EH (cell line): ENCODE results near the gene ENDOV.
"Not testable (repeated sequence)": the region's sequence is repeated elsewhere in the genome, so short reads cannot be mapped to it uniquely, and the experiment has no call there.

Experiments
- DNase-seq: peaks from one replicate; pipeline ENCODE4 v3.0.0-alpha.2; 2015; ENCODE audit warnings: low read depth

The ENDOV gene

GRCh38 chr17:80388601-80389000, 26.4 kb upstream of the ENDOV start:
- no peak for DNase-seq

DNA sequence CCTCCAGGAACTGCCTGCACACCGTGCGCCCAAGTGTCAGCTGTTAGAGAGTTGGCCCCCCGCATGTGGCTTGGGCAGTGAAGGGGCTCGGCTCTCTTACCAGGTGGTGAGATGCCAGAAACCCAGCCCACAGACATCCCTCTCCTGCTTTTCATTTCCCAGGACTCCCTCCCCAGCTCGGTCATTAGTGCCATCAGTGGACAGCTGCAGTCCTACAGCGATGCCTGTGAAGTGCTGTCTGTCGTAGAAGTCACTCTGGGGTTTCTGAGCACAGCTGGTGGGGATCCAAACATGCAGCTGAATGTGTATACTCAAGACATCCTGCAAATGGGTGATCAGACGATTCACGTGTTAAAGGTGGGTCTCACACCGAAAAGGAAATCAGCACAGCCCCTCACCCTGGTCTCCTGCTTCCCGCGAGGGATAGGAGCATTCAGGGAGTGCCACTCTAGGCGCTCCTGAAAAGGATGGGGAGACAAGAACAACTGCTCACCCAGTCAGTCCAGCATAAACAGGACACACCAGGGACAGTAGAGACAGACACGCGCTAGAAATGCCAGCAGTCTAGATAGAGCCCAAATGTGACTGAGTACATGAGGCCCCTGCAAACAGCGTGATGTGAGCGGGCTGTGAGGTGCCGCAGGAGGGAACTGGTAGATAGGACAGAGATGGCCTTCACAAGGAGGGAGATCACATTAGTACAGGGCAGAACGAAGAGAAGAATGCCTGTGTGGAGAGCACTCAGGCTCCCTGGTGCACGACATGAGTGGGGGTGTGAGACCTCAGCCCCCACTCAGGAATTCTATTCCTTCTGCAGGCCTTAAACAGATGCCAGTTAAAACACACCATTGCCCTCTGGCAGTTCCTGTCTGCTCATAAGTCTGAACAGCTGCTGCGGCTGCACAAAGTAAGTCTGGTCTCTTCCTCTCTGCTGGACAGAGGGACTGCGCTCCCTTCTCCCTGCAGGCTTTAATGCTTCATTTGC, 25.7 kb upstream of the ENDOV start:
- peak; percentile 75 for DNase-seq

DNA sequence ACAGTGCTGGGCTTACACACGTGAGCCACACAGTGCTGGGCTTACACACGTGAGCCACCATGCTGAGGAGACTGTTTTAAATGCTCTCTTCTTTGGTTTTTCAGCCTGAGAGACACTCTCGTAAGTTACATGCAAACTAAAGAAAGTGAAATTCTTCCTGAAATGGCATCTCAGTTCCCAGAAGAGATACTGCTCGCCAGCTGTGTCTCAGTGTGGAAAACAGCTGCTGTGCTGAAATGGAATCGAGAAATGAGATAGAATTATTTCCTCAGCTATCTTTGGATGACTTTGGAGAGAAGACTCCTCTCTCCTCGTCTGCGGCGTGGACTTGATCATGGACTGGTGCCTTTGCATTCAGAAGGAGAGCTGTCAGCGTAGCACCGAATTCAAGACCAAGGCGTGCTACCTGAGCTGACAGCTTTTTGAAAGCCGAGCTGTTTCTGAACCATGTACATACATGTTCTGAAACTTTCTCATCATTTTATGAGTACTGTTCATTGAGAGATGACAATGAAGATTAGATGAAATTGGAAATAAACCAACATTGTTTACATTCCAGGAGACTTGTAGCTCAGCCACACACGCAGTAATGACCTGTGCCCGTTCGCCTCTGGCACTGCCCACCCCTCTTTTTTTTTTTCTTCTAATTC, 21.6 kb upstream of the ENDOV start:
- peak; percentile 45 for DNase-seq

GRCh38 chr17:80393961-80394360, 21.0 kb upstream of the ENDOV start:
- no peak for DNase-seq

GRCh38 chr17:80394629-80395216, 20.2 kb upstream of the ENDOV start:
- DNase-seq, result no peak

DNA sequence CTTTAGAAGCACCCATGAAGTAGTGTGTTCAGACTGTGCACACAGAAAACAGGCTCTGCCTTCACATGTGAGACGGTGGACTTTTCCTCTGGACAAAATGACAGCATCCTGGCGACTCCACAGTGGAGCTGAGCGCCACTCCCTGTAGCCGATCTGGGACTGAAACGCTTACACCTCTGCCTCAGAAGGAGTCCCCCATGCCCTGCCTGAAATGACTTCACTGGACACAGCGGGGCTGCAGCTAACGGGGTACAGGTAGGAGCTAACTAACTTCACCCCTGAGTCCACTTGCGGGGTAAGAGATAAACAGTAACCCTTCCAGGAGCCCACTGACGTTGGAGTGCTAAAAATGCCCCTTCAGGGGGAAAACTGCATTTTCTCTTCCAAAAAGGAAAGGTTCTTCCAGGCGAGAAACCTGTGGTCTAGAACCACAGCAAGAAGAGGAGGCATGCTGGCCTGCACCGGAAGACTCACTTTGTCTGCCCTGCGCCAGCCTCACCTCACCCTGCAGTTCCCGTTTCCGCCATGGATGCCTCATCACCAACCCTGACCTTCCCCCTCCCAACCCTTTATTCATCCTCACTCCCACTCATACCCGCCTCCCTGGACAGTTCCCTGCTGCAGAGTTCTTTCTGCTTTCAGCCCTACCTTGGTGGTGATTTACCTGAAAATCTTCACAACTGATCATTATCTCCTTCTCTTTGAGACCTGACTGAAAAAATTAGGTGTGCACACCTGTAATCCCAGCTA, 19.4 kb upstream of the ENDOV start:
- no peak for DNase-seq

DNA sequence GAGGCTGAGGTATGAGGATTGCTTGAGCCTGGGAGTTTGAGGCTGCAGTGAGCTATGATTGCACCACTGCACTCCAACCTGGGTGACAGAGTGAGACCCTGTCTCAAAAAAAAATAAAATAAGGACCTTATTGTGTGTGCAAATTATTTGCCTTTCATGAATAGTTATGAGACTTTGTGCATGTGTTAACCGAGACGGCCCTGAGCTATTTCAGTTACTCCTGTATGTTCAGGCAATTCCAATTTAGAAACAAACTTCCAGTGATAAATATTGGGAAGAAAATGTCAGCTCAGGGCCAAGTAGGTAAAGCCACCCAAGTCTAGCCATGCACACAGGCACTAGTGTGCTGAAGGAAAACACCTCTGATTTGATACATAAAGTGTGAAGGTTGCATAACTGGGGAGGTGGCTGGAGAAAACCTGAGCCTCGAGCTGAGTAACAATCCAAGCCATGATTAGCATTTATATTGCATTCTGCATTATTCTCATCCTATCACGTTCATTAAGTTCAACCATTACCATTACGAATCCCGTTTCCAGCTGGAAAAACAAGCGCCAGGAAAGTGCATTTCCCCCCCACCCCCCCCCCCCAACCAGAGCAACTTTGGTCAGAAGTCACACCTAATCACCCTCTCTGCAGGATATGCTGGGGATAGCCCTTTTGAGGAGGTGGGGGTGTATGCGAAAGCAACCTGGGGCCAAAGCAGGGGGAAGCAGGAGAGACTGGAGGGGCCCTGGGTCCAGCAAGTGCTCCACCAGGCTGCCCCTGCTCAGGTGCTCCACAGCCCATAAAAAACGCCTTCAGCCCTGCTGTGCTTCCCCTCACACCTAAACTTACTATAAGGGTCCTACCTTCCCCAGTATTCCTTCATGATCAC, 18.6 kb upstream of the ENDOV start:
- no peak for DNase-seq

- no peak for DNase-seq
These were observed 18.0 kb upstream of the ENDOV start for GRCh38 chr17:80397034-80397387.

DNA sequence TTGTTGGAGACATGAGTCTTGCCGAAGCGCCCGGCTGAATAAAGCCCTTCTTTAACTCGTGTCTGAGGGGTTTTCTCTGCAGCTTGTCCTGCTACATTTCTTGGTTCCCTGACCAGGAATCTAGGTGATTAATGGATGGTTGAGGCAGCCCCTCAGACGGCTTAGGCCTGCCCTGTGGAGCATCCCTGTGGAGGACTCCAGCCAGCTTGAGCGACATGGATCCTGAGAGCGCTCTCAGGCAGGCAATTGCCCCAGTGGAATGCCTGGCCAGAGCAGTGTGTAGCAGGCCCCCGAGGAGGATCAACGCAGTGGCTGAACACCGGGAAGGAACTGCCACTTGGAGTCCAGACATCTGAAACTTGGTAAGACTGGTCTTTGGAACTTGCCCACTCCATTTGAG, 17.3 kb upstream of the ENDOV start:
- no peak for DNase-seq

DNA sequence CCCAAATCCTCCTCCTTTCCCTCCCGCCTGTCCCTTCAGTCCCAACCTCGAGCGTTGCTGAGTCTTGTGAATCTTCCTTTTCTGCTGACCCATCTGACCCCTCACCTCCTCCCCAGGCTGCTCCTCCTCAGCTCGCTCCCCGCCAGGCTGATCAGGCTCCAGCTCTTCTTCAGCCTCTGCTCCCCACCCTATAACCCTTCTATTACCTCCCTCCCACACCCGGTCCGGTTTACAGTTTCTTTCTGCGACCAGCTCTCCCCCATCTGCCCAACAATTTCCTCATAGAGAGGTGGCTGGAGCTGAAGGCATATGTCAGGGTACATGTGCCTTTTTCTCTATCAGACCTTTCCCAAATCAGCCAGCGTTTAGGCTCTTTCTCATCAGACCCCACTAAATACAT, 13.9 kb upstream of the ENDOV start:
- DNase-seq, result not testable (repeated sequence)

DNA sequence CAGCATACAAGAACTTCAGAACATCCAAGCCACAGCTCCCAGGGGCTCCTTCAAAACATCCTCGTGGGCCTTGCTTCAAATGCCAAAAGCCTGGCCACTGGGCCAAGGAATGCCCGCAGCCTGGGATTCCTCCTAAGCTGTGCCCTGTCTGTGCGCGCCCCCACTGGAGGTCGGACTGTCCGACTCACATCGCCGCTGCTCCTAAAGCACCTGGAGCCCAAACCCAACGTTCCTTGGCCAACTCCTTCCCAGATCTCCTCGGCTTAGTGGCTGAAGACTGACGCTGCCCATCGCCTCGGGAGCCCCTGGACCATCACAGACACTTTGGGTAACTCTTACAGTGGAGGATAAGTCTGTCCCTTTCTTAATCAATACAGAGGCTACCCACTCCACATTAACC, 12.9 kb upstream of the ENDOV start:
- not testable (repeated sequence) for DNase-seq

DNA sequence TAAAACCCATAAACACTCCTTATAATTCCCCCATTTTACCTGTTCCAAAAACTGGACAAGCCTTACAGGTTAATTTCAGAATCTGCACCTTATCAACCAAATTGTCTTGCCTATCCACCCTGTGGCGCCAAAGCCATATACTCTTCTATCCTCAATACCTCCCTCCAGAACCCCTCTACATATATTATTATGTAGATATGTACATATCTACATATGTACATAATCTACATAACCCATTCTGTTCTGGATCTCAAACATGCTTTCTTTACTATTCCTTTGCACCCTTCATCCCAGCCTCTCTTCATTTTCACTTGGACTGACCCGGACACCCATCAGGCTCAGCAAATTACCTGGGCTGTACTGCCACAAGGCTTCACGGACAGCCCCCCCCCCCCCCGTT, 12.0 kb upstream of the ENDOV start:
- no peak for DNase-seq

DNA sequence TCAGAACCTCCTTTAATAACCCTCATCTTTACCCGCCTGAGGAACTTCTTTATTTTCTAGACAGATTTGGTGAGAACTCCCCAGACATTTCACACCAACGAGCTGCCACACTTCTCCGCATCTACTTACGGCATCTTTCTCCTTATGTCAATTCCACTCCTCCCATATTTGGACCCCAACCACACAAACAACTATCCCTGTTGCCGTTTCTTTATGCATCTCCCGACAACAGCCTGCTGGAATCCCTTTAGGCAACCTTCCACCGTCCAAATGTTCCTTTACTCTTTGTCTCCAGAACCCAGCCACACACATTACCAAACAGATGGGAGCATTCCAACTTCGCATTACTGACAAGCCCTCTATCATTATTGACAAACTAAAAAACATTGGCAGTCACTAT, 8.8 kb upstream of the ENDOV start:
- no peak for DNase-seq

DNA sequence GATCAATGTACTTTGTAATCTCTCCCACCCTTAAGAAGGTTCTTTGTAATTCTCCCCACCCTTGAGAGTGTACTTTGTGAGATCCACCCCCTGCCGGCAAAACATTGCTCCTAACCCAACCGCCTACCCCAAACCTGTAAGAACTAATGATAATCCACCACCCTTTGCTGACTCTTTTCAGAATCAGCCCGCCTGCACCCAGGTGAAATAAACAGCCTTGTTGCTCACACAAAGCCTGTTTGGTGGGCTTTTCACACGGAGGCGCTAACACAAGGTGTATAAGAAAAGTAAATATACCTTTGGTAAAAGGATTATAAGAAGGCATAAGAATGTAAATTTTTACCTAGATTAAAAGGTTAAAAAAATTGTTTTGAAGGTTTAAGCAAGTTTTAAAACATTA, 7.0 kb upstream of the ENDOV start:
- DNase-seq, result not testable (repeated sequence)

- DNase-seq, result peak; percentile 27
These were observed 6.1 kb upstream of the ENDOV start for GRCh38 chr17:80408872-80409271.

DNA sequence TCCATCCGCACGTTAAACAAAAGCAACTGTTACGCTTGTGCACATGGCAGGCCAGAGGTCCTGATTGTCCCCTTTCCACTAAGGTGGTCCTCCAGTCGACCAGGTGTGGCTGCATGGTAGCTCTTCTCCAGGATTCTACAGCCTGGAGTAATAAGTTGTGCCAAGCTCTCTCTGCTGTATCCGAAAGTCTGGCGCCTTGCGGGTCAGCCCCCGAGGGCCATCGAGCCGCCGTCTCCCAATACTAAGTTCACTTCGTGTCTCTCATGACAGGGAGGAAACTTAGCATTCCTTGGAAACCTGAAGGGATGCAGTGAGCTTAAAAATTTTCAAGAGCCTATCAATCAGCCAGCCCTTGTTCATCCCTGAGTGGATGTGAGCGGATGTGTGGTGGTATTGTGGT, 5.3 kb upstream of the ENDOV start:
- no peak for DNase-seq

GRCh38 chr17:80410441-80411087, 4.4 kb upstream of the ENDOV start:
- not testable (repeated sequence) for DNase-seq

GRCh38 chr17:80413771-80414507, 1.0 kb upstream of the ENDOV start:
- DNase-seq, result no peak

- peak; percentile 21 for DNase-seq
These were observed 512 bp upstream of the ENDOV start for GRCh38 chr17:80414508-80414802.

DNA sequence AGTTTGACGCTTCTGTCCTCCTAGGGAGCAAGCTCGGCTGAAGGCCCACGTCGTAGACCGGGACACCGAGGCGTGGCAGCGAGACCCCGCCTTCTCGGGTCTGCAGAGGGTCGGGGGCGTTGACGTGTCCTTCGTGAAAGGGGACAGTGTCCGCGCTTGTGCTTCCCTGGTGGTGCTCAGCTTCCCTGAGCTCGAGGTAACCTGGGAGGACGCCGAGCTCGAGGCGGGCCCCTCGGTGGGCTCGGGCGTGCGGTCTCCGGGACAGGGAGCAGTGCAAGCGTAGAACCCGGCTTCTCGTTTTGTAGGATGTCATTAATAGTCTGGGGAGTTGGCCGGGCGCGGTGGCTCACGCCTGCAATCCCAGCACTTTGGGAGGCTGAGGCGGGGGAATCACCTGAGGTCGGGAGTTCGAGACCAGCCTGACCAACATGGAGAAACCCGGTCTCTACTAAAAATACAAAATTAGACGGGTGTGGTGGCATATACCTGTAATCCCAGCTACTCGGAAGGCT, 715 bp downstream of the ENDOV start:
- DNase-seq, result no peak
